ENCODE measurements around the gene C7orf57. TPM values are rescaled to one million over a fixed set of nuclear protein-coding genes. Genes with fewer than 3 reads are reported as not detected.
"Not testable (repeated sequence)": the region's sequence is repeated elsewhere in the genome, so short reads cannot be mapped to it uniquely, and the experiment has no call there.

The C7orf57 gene
- polyA plus RNA-seq, 4 donors = 0.03 to 0.04 TPM; not detected in 2

GRCh38 chr7:48082378-48082777, 47.0 kb downstream of the C7orf57 start:
- H3K36me3 ChIP-seq (ENCODE audit: control insufficient read depth in 3 of 3, insufficient read depth in 2 of 3, low read depth in 1 of 3, low read length in 3 of 3); H3K27me3 ChIP-seq (ENCODE audit: control insufficient read depth in 3 of 3, insufficient read depth in 3 of 3, low read length in 3 of 3); DNase-seq; H3K9me3 ChIP-seq (ENCODE audit: control insufficient read depth in 2 of 2, insufficient read depth in 1 of 2, low read depth in 1 of 2, low read length in 1 of 2); FAIRE-seq; H3K4me3 ChIP-seq (ENCODE audit: low read depth in 1 of 3, low read length in 3 of 3); H3K27ac ChIP-seq (ENCODE audit: low read depth in 1 of 3, low read length in 2 of 3): not testable (repeated sequence)
- peaks cover 8 to 30% (median 9%) of the 10 kb centered on the region in 3 donors for H3K4me1 ChIP-seq (ENCODE audit: control insufficient read depth in 3 of 3, insufficient read depth in 2 of 3, low read depth in 1 of 3, low read length in 2 of 3)

GRCh38 chr7:48083114-48083830, 47.9 kb downstream of the C7orf57 start:
- peak in 1 of 2 donors; percentile 77 for DNase-seq
- H3K36me3 ChIP-seq (ENCODE audit: control insufficient read depth in 3 of 3, insufficient read depth in 2 of 3, low read depth in 1 of 3, low read length in 3 of 3) = no peaks in the 10 kb centered on the region
- H3K4me3 ChIP-seq (ENCODE audit: low read depth in 1 of 3, low read length in 3 of 3) = no peak overlapping the region
- H3K4me1 ChIP-seq (ENCODE audit: control insufficient read depth in 3 of 3, insufficient read depth in 2 of 3, low read depth in 1 of 3, low read length in 2 of 3) = peaks cover 8 to 36% (median 9%) of the 10 kb centered on the region in 3 donors
- FAIRE-seq = no peak
- no peaks in the 10 kb centered on the region for H3K9me3 ChIP-seq (ENCODE audit: control insufficient read depth in 2 of 2, insufficient read depth in 1 of 2, low read depth in 1 of 2, low read length in 1 of 2)
- H3K27ac ChIP-seq (ENCODE audit: low read depth in 1 of 3, low read length in 2 of 3) = peak overlapping the region in 1 of 3 donors; percentile 77
- H3K27me3 ChIP-seq (ENCODE audit: control insufficient read depth in 3 of 3, insufficient read depth in 3 of 3, low read length in 3 of 3) = no peaks in the 10 kb centered on the region
- 36 to 62% (median 46%) methylated on average over 6 of the region's 6 CpGs for WGBS, 3 donors

GRCh38 chr7:48084727-48085432, 49.5 kb downstream of the C7orf57 start:
- H3K27ac ChIP-seq (ENCODE audit: low read depth in 1 of 3, low read length in 2 of 3) = peak overlapping the region; percentile 76 to 84 (median 83)
- peaks cover 8 to 37% (median 9%) of the 10 kb centered on the region in 3 donors for H3K4me1 ChIP-seq (ENCODE audit: control insufficient read depth in 3 of 3, insufficient read depth in 2 of 3, low read depth in 1 of 3, low read length in 2 of 3)
- H3K4me3 ChIP-seq (ENCODE audit: low read depth in 1 of 3, low read length in 3 of 3) = no peak overlapping the region
- no peaks in the 10 kb centered on the region for H3K27me3 ChIP-seq (ENCODE audit: control insufficient read depth in 3 of 3, insufficient read depth in 3 of 3, low read length in 3 of 3)
- 61 to 64% (median 62%) methylated on average over 9 of the region's 9 CpGs for WGBS, 3 donors
- DNase-seq (peak; percentile 79 to 87), FAIRE-seq (no peak)
- no peaks in the 10 kb centered on the region for H3K36me3 ChIP-seq (ENCODE audit: control insufficient read depth in 3 of 3, insufficient read depth in 2 of 3, low read depth in 1 of 3, low read length in 3 of 3)
- no peaks in the 10 kb centered on the region for H3K9me3 ChIP-seq (ENCODE audit: control insufficient read depth in 2 of 2, insufficient read depth in 1 of 2, low read depth in 1 of 2, low read length in 1 of 2)

GRCh38 chr7:48085433-48085791, 50.1 kb downstream of the C7orf57 start:
- H3K4me3 ChIP-seq (ENCODE audit: low read depth in 1 of 3, low read length in 3 of 3) = no peak overlapping the region
- 83 to 94% (median 91%) methylated on average over 1 of the region's 1 CpG for WGBS, 3 donors
- H3K4me1 ChIP-seq (ENCODE audit: control insufficient read depth in 3 of 3, insufficient read depth in 2 of 3, low read depth in 1 of 3, low read length in 2 of 3) = peaks cover 8 to 37% (median 9%) of the 10 kb centered on the region in 3 donors
- H3K9me3 ChIP-seq (ENCODE audit: control insufficient read depth in 2 of 2, insufficient read depth in 1 of 2, low read depth in 1 of 2, low read length in 1 of 2) = no peaks in the 10 kb centered on the region
- no peaks in the 10 kb centered on the region for H3K27me3 ChIP-seq (ENCODE audit: control insufficient read depth in 3 of 3, insufficient read depth in 3 of 3, low read length in 3 of 3)
- DNase-seq = no peak
- peak overlapping the region; percentile 76 to 84 (median 83) for H3K27ac ChIP-seq (ENCODE audit: low read depth in 1 of 3, low read length in 2 of 3)
- no peak for FAIRE-seq
- H3K36me3 ChIP-seq (ENCODE audit: control insufficient read depth in 3 of 3, insufficient read depth in 2 of 3, low read depth in 1 of 3, low read length in 3 of 3) = no peaks in the 10 kb centered on the region

GRCh38 chr7:48085942-48086341, 50.6 kb downstream of the C7orf57 start:
- no peak for FAIRE-seq
- Histone ChIP-seq H3K4me3 (ENCODE audit: low read depth in 1 of 3, low read length in 3 of 3) (no peak overlapping the region), H3K9me3 (ENCODE audit: control insufficient read depth in 2 of 2, insufficient read depth in 1 of 2, low read depth in 1 of 2, low read length in 1 of 2) (no peaks in the 10 kb centered on the region), H3K27ac (ENCODE audit: low read depth in 1 of 3, low read length in 2 of 3) (peak overlapping the region in 2 of 3 donors; percentile 76 to 83), H3K4me1 (ENCODE audit: control insufficient read depth in 3 of 3, insufficient read depth in 2 of 3, low read depth in 1 of 3, low read length in 2 of 3) (peaks cover 8 to 37% (median 9%) of the 10 kb centered on the region in 3 donors), H3K36me3 (ENCODE audit: control insufficient read depth in 3 of 3, insufficient read depth in 2 of 3, low read depth in 1 of 3, low read length in 3 of 3) (no peaks in the 10 kb centered on the region), H3K27me3 (ENCODE audit: control insufficient read depth in 3 of 3, insufficient read depth in 3 of 3, low read length in 3 of 3) (no peaks in the 10 kb centered on the region)
- 70 to 86% (median 82%) methylated on average over 1 of the region's 1 CpG for WGBS, 3 donors
- DNase-seq = no peak

- Histone ChIP-seq H3K36me3 (ENCODE audit: control insufficient read depth in 3 of 3, insufficient read depth in 2 of 3, low read depth in 1 of 3, low read length in 3 of 3) (peaks cover 5 to 9% (median 5%) of the 10 kb centered on the region in 3 donors), H3K4me3 (ENCODE audit: low read depth in 1 of 3, low read length in 3 of 3) (no peak overlapping the region), H3K9me3 (ENCODE audit: control insufficient read depth in 2 of 2, insufficient read depth in 1 of 2, low read depth in 1 of 2, low read length in 1 of 2) (no peaks in the 10 kb centered on the region), H3K27ac (ENCODE audit: low read depth in 1 of 3, low read length in 2 of 3) (peak overlapping the region in 1 of 3 donors; percentile 75), H3K27me3 (ENCODE audit: control insufficient read depth in 3 of 3, insufficient read depth in 3 of 3, low read length in 3 of 3) (no peaks in the 10 kb centered on the region), H3K4me1 (ENCODE audit: control insufficient read depth in 3 of 3, insufficient read depth in 2 of 3, low read depth in 1 of 3, low read length in 2 of 3) (peaks cover 8 to 37% (median 9%) of the 10 kb centered on the region in 3 donors)
- no peak for DNase-seq
- no peak for FAIRE-seq
- 82 to 91% (median 83%) methylated on average over 7 of the region's 7 CpGs for WGBS, 3 donors
These were observed 52.0 kb downstream of the C7orf57 start for GRCh38 chr7:48087349-48087748.

- WGBS, 3 donors = 0% methylated on average over 25 of the region's 25 CpGs
- H3K4me3 ChIP-seq (ENCODE audit: low read depth in 1 of 3, low read length in 3 of 3) = peak overlapping the region in 2 of 3 donors; percentile 48 to 75
- H3K4me1 ChIP-seq (ENCODE audit: control insufficient read depth in 3 of 3, insufficient read depth in 2 of 3, low read depth in 1 of 3, low read length in 2 of 3) = peaks cover 5 to 37% (median 6%) of the 10 kb centered on the region in 3 donors
- no peak for FAIRE-seq
- H3K27me3 ChIP-seq (ENCODE audit: control insufficient read depth in 3 of 3, insufficient read depth in 3 of 3, low read length in 3 of 3) = no peaks in the 10 kb centered on the region
- H3K36me3 ChIP-seq (ENCODE audit: control insufficient read depth in 3 of 3, insufficient read depth in 2 of 3, low read depth in 1 of 3, low read length in 3 of 3) = peaks cover 5 to 18% (median 7%) of the 10 kb centered on the region in 3 donors
- H3K9me3 ChIP-seq (ENCODE audit: control insufficient read depth in 2 of 2, insufficient read depth in 1 of 2, low read depth in 1 of 2, low read length in 1 of 2) = no peaks in the 10 kb centered on the region
- peak overlapping the region; percentile 97 to 98 (median 97) for H3K27ac ChIP-seq (ENCODE audit: low read depth in 1 of 3, low read length in 2 of 3)
- peak; percentile 92 to 99 for DNase-seq
These were observed 53.3 kb downstream of the C7orf57 start for GRCh38 chr7:48088559-48089045.

GRCh38 chr7:48089046-48090003, 54.0 kb downstream of the C7orf57 start, which contains the start of gene UPP1:
TSS of gene UPP1 (plus strand) at chr7:48089265. CDS start at chr7:48094784, 5,519 bp downstream.
- 2 to 3% (median 2%) methylated on average over 79 to 96 of the region's 96 CpGs for WGBS, 3 donors
- peak within 1 kb of the TSS; percentile 75 to 88 (median 86) for H3K4me3 ChIP-seq (ENCODE audit: low read depth in 1 of 3, low read length in 3 of 3)
- H3K9me3 ChIP-seq (ENCODE audit: control insufficient read depth in 2 of 2, insufficient read depth in 1 of 2, low read depth in 1 of 2, low read length in 1 of 2) = no peaks in the 10 kb centered on the region
- H3K36me3 ChIP-seq (ENCODE audit: control insufficient read depth in 3 of 3, insufficient read depth in 2 of 3, low read depth in 1 of 3, low read length in 3 of 3) = peaks cover 5 to 19% (median 8%) of the 10 kb centered on the region in 3 donors
- peak within 1 kb of the TSS; percentile 97 to 98 (median 97) for H3K27ac ChIP-seq (ENCODE audit: low read depth in 1 of 3, low read length in 2 of 3)
- no peak for FAIRE-seq
- DNase-seq = peak; percentile 68 to 95
- no peaks in the 10 kb centered on the region for H3K27me3 ChIP-seq (ENCODE audit: control insufficient read depth in 3 of 3, insufficient read depth in 3 of 3, low read length in 3 of 3)
- H3K4me1 ChIP-seq (ENCODE audit: control insufficient read depth in 3 of 3, insufficient read depth in 2 of 3, low read depth in 1 of 3, low read length in 2 of 3) = peaks cover 5 to 36% (median 6%) of the 10 kb centered on the region in 3 donors

Data from small intestine (tissue), 7 donors.